ENCODE measurements around the gene LARGE1. TPM values are rescaled to one million over a fixed set of nuclear protein-coding genes. Genes with fewer than 3 reads are reported as not detected.
A peak's percentile ranks its signal among the peaks of the same experiment; 100 is the strongest.

LARGE1 gene
- total RNA-seq, 1 donor from 2014 or later = 29.5 TPM

GRCh38 chr22:33537059-33537458, 383.2 kb downstream of the LARGE1 start:
- intact Hi-C loops (cut with DNase I) = loop anchor here (10.0 kb wide), 2 partner anchors 118 to 388 kb away; partner anchors contain the start of gene LARGE1
- H3K36me3 ChIP-seq = no peaks in the 10 kb centered on the region
- H3K4me1 ChIP-seq = peaks cover 52% of the 10 kb centered on the region
- H3K9me3 ChIP-seq = no peaks in the 10 kb centered on the region
- no peaks in the 10 kb centered on the region for H3K27me3 ChIP-seq
- H3K27ac ChIP-seq = peak overlapping the region; percentile 45
- DNase-seq (ENCODE audit: extremely low spot score in 2 of 2) = no peak
- TF ChIP-seq POLR2AphosphoS5 (IDR thresholded peaks at IDR 0.05; ENCODE audit: insufficient read depth in 1 of 2, low read depth in 1 of 2) (no peak), POLR2A (IDR thresholded peaks at IDR 0.05) (no peak)
- H3K4me3 ChIP-seq = no peak overlapping the region

GRCh38 chr22:33535937-33536875, 384.1 kb downstream of the LARGE1 start:
- Histone ChIP-seq H3K36me3 (no peaks in the 10 kb centered on the region), H3K27ac (peak overlapping the region; percentile 45), H3K9me3 (no peaks in the 10 kb centered on the region), H3K27me3 (no peaks in the 10 kb centered on the region), H3K4me3 (no peak overlapping the region), H3K4me1 (peaks cover 45% of the 10 kb centered on the region)
- intact Hi-C loops (cut with DNase I) = loop anchor here (10.0 kb wide), 2 partner anchors 119 to 389 kb away; partner anchors contain the start of gene LARGE1
- TF ChIP-seq, protein P1, sequence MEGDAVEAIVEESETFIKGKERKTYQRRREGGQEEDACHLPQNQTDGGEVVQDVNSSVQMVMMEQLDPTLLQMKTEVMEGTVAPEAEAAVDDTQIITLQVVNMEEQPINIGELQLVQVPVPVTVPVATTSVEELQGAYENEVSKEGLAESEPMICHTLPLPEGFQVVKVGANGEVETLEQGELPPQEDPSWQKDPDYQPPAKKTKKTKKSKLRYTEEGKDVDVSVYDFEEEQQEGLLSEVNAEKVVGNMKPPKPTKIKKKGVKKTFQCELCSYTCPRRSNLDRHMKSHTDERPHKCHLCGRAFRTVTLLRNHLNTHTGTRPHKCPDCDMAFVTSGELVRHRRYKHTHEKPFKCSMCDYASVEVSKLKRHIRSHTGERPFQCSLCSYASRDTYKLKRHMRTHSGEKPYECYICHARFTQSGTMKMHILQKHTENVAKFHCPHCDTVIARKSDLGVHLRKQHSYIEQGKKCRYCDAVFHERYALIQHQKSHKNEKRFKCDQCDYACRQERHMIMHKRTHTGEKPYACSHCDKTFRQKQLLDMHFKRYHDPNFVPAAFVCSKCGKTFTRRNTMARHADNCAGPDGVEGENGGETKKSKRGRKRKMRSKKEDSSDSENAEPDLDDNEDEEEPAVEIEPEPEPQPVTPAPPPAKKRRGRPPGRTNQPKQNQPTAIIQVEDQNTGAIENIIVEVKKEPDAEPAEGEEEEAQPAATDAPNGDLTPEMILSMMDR (IDR thresholded peaks at IDR 0.05) = no peak
- TF ChIP-seq POLR2A (IDR thresholded peaks at IDR 0.05) = no peak
- no peak for TF ChIP-seq POLR2AphosphoS5 (IDR thresholded peaks at IDR 0.05; ENCODE audit: insufficient read depth in 1 of 2, low read depth in 1 of 2)
- DNase-seq (ENCODE audit: extremely low spot score in 2 of 2) = no peak

DNA sequence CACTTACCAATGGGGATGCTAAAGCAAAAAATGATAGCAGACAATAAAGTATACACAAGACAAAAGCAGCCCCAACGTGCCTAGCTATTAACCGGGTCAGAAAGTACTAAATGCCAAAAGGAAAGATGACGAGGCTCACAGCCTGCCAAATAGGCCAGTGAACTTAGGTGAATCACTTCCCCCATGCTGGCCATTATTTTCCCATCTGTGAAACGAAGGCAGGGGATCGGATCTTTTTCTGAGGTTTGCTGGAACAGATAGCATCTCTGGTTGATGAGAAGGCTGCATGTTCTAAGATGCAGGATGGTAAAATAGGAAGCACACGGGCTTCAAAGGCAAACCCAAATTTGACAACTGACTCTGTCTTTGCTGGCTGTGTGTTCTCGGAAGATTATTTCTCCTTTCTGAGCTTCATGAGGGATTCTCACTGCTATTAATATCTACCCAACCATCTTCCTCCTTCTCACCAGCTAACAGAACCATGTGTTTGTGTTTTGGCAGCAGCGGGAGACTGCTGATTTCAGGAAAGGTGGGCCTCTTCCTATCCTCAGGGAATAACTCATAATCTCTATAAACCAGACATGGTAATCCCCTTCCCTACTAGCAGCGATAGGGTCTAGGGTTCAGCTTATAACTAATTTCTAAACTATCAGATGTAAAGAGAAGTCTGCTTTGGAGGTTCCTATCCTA, 390.7 kb downstream of the LARGE1 start:
- Histone ChIP-seq H3K36me3 (no peaks in the 10 kb centered on the region), H3K27ac (no peak overlapping the region), H3K4me3 (no peak overlapping the region), H3K9me3 (no peaks in the 10 kb centered on the region), H3K4me1 (peaks cover 5% of the 10 kb centered on the region), H3K27me3 (no peaks in the 10 kb centered on the region)
- intact Hi-C loops (cut with DNase I) = loop anchor here (10.0 kb wide), 2 partner anchors 125 to 395 kb away; partner anchors contain the start of gene LARGE1
- no peak for DNase-seq (ENCODE audit: extremely low spot score in 2 of 2)
- peak in 1 of 2 donors; percentile 58 for TF ChIP-seq POLR2AphosphoS5 (IDR thresholded peaks at IDR 0.05; ENCODE audit: insufficient read depth in 1 of 2, low read depth in 1 of 2)
- TF ChIP-seq POLR2A (IDR thresholded peaks at IDR 0.05) = no peak

DNA sequence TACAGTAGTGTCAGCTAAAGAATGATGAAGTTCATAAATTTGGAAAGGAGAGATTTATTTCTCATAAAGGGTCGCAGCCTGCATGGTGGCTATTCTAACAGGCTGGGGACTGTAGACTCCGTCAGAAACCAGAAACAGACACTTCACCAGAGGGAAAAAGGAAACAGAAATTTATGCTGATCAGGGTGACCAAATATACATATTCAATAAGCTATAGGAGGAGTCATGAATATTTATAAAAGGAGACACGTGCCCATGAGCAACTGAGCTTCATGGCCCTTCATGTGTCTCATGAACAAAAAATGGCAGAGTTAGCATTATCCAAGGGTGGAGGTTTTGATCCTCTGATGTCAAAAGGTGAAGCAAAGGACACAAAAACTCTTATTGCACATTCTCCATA, 392.1 kb downstream of the LARGE1 start:
- H3K4me3 ChIP-seq = no peak overlapping the region
- intact Hi-C loops (cut with DNase I) = no loop called here

GRCh38 chr22:33526434-33527107, 393.7 kb downstream of the LARGE1 start:
- intact Hi-C loops (cut with DNase I) = no loop called here
- H3K27ac ChIP-seq = no peak overlapping the region
- TF ChIP-seq, protein P1 (IDR thresholded peaks at IDR 0.05) = no peak
- no peak for TF ChIP-seq POLR2A (IDR thresholded peaks at IDR 0.05)
- TF ChIP-seq POLR2AphosphoS5 (IDR thresholded peaks at IDR 0.05; ENCODE audit: insufficient read depth in 1 of 2, low read depth in 1 of 2) = no peak
- no peaks in the 10 kb centered on the region for H3K27me3 ChIP-seq
- no peak for DNase-seq (ENCODE audit: extremely low spot score in 2 of 2)
- no peaks in the 10 kb centered on the region for H3K36me3 ChIP-seq
- no peak overlapping the region for H3K4me3 ChIP-seq
- peaks cover 5% of the 10 kb centered on the region for H3K4me1 ChIP-seq
- H3K9me3 ChIP-seq = no peaks in the 10 kb centered on the region

More for the DNA sequence above, 392.1 kb downstream of the LARGE1 start:
- DNase-seq (ENCODE audit: extremely low spot score in 2 of 2) = no peak
- TF ChIP-seq, protein P1 (IDR thresholded peaks at IDR 0.05) = no peak
- TF ChIP-seq POLR2AphosphoS5 (IDR thresholded peaks at IDR 0.05; ENCODE audit: insufficient read depth in 1 of 2, low read depth in 1 of 2) (no peak), POLR2A (IDR thresholded peaks at IDR 0.05) (no peak)
- Histone ChIP-seq H3K27ac (no peak overlapping the region), H3K27me3 (no peaks in the 10 kb centered on the region), H3K4me1 (peaks cover 5% of the 10 kb centered on the region), H3K36me3 (no peaks in the 10 kb centered on the region), H3K9me3 (no peaks in the 10 kb centered on the region)
